ENCODE results near the gene DYNLT5. TPM values are rescaled to one million over a fixed set of nuclear protein-coding genes. Genes with fewer than 3 reads are reported as not detected.
"Not testable (repeated sequence)": the region's sequence is repeated elsewhere in the genome, so short reads cannot be mapped to it uniquely, and the experiment has no call there.

Gene DYNLT5
- total and polyA plus RNA-seq, 10 donors: 0.09 to 2.5 (median 0.60) TPM; not detected in 2

GRCh38 chr1:66778266-66778665 is 26.0 kb downstream of the DYNLT5 start:
- no peak overlapping the region for H3K4me3 ChIP-seq
- H3K9me3 ChIP-seq: no peaks in the 10 kb centered on the region
- peaks cover 0 to 5% (median 0%) of the 10 kb centered on the region in 6 donors for H3K36me3 ChIP-seq
- intact Hi-C loops (cut with DNase I; ENCODE audit: low total_unique reads): no loop called here
- DNase-seq: no peak
- TF ChIP-seq CTCF (IDR thresholded peaks at IDR 0.05 in 8 of 11, conservative IDR thresholded peaks at IDR 0.05 in 3 of 11): no peak
- no peak for TF ChIP-seq POLR2A (IDR thresholded peaks at IDR 0.05)
- TF ChIP-seq POLR2AphosphoS5 (IDR thresholded peaks at IDR 0.05): no peak
- H3K4me1 ChIP-seq: no peaks in the 10 kb centered on the region
- H3K27ac ChIP-seq: no peak overlapping the region
- 77 to 90% (median 85%) methylated on average over 4 of the region's 4 CpGs for WGBS, 5 donors
- H3K27me3 ChIP-seq (replicated peaks in 1 of 7): no peaks in the 10 kb centered on the region

DNA sequence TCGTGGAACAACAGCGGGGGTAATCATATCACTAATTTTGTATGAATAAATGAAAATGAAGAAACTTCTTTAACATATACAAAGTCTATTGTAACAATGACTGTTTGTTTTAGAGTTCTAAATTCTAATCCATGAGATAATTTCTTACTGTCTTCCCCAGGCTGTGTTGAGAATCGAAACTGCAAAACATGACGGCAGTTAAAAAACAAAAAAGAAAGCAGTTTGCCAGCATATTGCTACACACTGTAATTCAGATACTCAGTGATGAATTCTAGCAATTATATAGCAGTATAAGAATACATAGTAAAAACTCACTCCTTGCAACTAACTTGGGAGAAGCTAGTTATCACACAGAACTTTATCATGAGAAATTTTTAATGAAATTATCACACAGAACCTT is 26.7 kb downstream of the DYNLT5 start:
- no peaks in the 10 kb centered on the region for H3K4me1 ChIP-seq
- 90 to 97% (median 91%) methylated on average over 4 of the region's 4 CpGs for WGBS, 5 donors
- no peak overlapping the region for H3K27ac ChIP-seq
- TF ChIP-seq POLR2AphosphoS5 (IDR thresholded peaks at IDR 0.05): no peak
- no peak for TF ChIP-seq CTCF (IDR thresholded peaks at IDR 0.05 in 8 of 11, conservative IDR thresholded peaks at IDR 0.05 in 3 of 11)
- no peak for TF ChIP-seq POLR2A (IDR thresholded peaks at IDR 0.05)
- DNase-seq: no peak
- no peaks in the 10 kb centered on the region for H3K9me3 ChIP-seq
- H3K4me3 ChIP-seq: no peak overlapping the region
- H3K27me3 ChIP-seq (replicated peaks in 1 of 7): no peaks in the 10 kb centered on the region
- intact Hi-C loops (cut with DNase I; ENCODE audit: low total_unique reads): no loop called here
- H3K36me3 ChIP-seq: no peaks in the 10 kb centered on the region

DNA sequence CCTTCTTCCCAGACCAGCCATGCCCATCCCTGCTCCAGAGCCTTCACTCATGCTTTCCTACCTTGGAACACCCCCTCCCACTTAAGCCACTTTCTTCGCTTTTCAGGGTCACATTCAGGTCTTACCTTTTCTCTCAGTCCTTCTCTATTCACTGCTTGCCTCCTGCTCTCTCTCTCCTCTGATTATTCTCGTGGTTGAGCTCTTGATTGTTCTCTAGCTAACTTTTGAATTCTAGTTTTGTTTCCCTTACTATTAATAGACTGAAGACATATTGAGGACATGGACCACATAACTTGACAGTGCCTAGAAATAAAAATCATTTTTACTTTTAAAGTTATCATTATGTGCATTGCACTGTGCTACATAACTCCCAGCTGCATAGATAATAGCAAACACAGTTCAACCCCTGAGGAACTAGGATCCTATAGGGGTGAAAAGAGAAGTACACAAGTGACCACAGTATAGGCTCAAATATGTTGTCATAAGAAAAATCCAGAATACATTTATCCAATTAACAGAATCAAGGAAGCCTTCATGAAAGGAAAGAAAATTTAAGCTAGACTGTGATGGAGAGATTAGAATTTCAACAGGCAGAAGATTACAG is 27.3 kb downstream of the DYNLT5 start:
- Histone ChIP-seq H3K9me3 (no peaks in the 10 kb centered on the region), H3K4me1 (no peaks in the 10 kb centered on the region), H3K4me3 (no peak overlapping the region), H3K27me3 (replicated peaks in 1 of 7) (no peaks in the 10 kb centered on the region), H3K36me3 (no peaks in the 10 kb centered on the region), H3K27ac (no peak overlapping the region)
- no peak for TF ChIP-seq POLR2AphosphoS5 (IDR thresholded peaks at IDR 0.05)
- TF ChIP-seq CTCF (IDR thresholded peaks at IDR 0.05 in 8 of 11, conservative IDR thresholded peaks at IDR 0.05 in 3 of 11): no peak
- no peak for TF ChIP-seq POLR2A (IDR thresholded peaks at IDR 0.05)
- DNase-seq: no peak
- intact Hi-C loops (cut with DNase I; ENCODE audit: low total_unique reads): no loop called here
- 68 to 85% (median 75%) methylated on average over 2 of the region's 2 CpGs for WGBS, 5 donors

DNA sequence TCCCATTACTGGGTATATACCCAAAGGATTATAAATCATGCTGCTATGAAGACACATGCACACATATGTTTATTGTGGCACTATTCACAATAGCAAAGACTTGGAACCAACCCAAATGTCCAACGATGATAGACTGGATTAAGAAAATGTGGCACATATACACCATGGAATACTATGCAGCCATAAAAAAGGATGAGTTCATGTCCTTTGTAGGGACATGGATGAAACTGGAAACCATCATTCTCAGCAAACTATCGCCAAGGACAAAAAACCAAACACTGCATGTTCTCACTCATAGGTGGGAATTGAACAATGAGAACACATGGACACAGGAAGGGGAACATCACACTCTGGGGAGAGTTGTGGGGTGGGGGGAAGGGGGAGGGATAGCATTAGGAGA is 33.5 kb downstream of the DYNLT5 start:
- intact Hi-C loops (cut with DNase I; ENCODE audit: low total_unique reads); H3K36me3 ChIP-seq; H3K27me3 ChIP-seq (replicated peaks in 1 of 7); H3K27ac ChIP-seq; H3K9me3 ChIP-seq; H3K4me3 ChIP-seq; DNase-seq: not testable (repeated sequence)
- H3K4me1 ChIP-seq: peaks cover 0 to 14% (median 0%) of the 10 kb centered on the region in 6 donors
- WGBS, 5 donors: 83 to 92% methylated on average over 2 of the region's 2 CpGs; no CpG with 5 or more reads in 3 of the 5 donors

All from spleen (tissue), 11 donors.